ENCODE data around the gene TRIM5. TPM values are rescaled to one million over a fixed set of nuclear protein-coding genes. Genes with fewer than 3 reads are reported as not detected.
A peak's percentile ranks its signal among the peaks of the same experiment; 100 is the strongest.

TRIM5 gene, protein sequence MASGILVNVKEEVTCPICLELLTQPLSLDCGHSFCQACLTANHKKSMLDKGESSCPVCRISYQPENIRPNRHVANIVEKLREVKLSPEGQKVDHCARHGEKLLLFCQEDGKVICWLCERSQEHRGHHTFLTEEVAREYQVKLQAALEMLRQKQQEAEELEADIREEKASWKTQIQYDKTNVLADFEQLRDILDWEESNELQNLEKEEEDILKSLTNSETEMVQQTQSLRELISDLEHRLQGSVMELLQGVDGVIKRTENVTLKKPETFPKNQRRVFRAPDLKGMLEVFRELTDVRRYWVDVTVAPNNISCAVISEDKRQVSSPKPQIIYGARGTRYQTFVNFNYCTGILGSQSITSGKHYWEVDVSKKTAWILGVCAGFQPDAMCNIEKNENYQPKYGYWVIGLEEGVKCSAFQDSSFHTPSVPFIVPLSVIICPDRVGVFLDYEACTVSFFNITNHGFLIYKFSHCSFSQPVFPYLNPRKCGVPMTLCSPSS
- total RNA-seq = 10 to 100 TPM in 3 of 4 donors, 1 to 10 TPM in 1; 8.9 to 21.4 (median 14.9) TPM

DNA sequence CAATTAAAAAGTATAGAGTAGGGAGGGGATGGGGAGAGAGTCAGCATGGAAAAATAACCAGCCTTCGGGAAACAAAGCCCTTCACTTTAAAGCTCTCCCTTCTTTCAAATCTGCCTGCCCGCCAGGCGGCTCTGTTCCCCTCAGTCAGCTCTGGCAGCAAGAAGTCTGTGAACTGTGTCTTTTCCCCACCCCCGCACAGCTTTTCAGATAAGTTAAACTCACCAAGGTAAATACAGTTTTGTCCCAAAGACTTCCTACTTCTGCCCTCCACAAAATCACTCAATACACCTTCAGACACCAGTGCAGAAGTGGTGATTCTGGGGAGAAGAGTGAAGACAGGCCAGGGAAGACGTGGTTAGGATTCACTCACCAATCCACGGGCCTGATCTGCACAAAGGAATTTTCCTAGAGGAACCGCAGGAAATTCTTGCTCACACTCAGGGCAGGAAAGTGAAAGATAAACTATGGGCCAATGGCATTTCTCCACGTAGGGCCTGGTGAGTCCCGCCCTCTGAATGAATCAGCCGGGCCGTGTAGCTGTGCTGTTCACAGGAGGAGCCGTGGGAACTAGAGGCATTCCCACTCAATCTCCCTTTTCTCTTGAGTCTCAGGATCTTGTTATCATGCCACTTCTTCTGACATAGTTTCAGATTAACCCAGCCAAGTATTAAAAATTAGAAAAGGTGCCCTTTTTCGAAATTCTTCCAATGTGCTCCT is at the start of gene TRIM5:
Gene TRIM5 (minus strand): TSS at position 429 of the 717 bp plus-strand sequence. CDS start 4,897 bp downstream, outside the sequence.
- ATAC-seq = peak; percentile 97
- H3K4me1 ChIP-seq = peaks cover 4 to 44% (median 8%) of the 10 kb centered on the region in 3 donors
- peak within 1 kb of the TSS; percentile 85 to 99 (median 96) for H3K27ac ChIP-seq
- TF ChIP-seq POLR2AphosphoS5 (IDR thresholded peaks at IDR 0.05) (peak; percentile 67), POLR2A (IDR thresholded peaks at IDR 0.05) (peak in 1 of 2 donors; percentile 15), EP300 (IDR thresholded peaks at IDR 0.05) (no peak)
- TF ChIP-seq, protein P1, sequence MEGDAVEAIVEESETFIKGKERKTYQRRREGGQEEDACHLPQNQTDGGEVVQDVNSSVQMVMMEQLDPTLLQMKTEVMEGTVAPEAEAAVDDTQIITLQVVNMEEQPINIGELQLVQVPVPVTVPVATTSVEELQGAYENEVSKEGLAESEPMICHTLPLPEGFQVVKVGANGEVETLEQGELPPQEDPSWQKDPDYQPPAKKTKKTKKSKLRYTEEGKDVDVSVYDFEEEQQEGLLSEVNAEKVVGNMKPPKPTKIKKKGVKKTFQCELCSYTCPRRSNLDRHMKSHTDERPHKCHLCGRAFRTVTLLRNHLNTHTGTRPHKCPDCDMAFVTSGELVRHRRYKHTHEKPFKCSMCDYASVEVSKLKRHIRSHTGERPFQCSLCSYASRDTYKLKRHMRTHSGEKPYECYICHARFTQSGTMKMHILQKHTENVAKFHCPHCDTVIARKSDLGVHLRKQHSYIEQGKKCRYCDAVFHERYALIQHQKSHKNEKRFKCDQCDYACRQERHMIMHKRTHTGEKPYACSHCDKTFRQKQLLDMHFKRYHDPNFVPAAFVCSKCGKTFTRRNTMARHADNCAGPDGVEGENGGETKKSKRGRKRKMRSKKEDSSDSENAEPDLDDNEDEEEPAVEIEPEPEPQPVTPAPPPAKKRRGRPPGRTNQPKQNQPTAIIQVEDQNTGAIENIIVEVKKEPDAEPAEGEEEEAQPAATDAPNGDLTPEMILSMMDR (IDR thresholded peaks at IDR 0.05) = peak; percentile 36 to 76 (median 64)
- H3K9me3 ChIP-seq = no peaks in the 10 kb centered on the region
- H3K36me3 ChIP-seq = peaks cover 0 to 5% of the 10 kb centered on the region in 2 donors
- H3K4me3 ChIP-seq = peak within 1 kb of the TSS; percentile 52 to 69
- 1 to 4% methylated on average over 12 to 13 of the region's 13 CpGs for WGBS, 2 donors (ENCODE audit: low coverage in 1 of 2)
- no peaks in the 10 kb centered on the region for H3K27me3 ChIP-seq

GRCh38 chr11:5727691-5728090 is 42.8 kb upstream of the TRIM5 start:
- TF ChIP-seq POLR2A (IDR thresholded peaks at IDR 0.05) (no peak), EP300 (IDR thresholded peaks at IDR 0.05) (no peak), POLR2AphosphoS5 (IDR thresholded peaks at IDR 0.05) (no peak)
- TF ChIP-seq, protein P1 (IDR thresholded peaks at IDR 0.05) = no peak
- no peaks in the 10 kb centered on the region for H3K4me1 ChIP-seq
- H3K4me3 ChIP-seq = no peak overlapping the region
- no peak overlapping the region for H3K27ac ChIP-seq
- ATAC-seq = no peak
- WGBS, 2 donors (ENCODE audit: low coverage in 1 of 2) = 100% methylated on average over 1 of the region's 1 CpG
- no peaks in the 10 kb centered on the region for H3K27me3 ChIP-seq
- no peaks in the 10 kb centered on the region for H3K36me3 ChIP-seq
- no peaks in the 10 kb centered on the region for H3K9me3 ChIP-seq

- Histone ChIP-seq H3K4me3 (no peak overlapping the region), H3K27ac (no peak overlapping the region), H3K4me1 (no peaks in the 10 kb centered on the region), H3K27me3 (no peaks in the 10 kb centered on the region), H3K36me3 (no peaks in the 10 kb centered on the region), H3K9me3 (no peaks in the 10 kb centered on the region)
- no peak for ATAC-seq
- TF ChIP-seq POLR2A (IDR thresholded peaks at IDR 0.05) (no peak), POLR2AphosphoS5 (IDR thresholded peaks at IDR 0.05) (no peak), EP300 (IDR thresholded peaks at IDR 0.05) (no peak)
- TF ChIP-seq, protein P1 (IDR thresholded peaks at IDR 0.05) = no peak
- 100% methylated on average over 1 of the region's 1 CpG; no CpG with 5 or more reads in 1 of the 2 donors for WGBS, 2 donors (ENCODE audit: low coverage in 1 of 2)
Observed at GRCh38 chr11:5726351-5726750, 41.5 kb upstream of the TRIM5 start.

DNA sequence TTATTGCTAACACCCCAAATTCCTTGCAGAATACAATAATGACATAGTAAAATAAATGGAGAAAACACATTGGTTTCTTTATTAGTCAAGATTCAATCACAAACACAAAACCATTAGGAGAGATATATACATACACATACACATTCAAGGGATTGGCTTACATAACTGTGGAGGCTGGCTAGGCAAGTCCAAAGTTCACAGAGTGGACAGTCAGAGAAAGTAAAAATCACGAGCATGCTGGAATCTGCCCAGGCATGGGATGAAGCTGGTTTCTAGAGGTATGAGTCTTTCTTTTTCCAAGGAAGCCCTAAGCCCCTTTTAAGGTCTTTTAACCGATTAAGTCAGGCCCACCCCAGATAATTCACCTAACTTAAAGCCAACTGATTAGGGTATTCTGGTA is 37.7 kb upstream of the TRIM5 start:
- H3K27ac ChIP-seq = no peak overlapping the region
- ATAC-seq = no peak
- 75% methylated on average over 2 of the region's 2 CpGs for WGBS, 2 donors (ENCODE audit: low coverage in 1 of 2)

More for the DNA sequence above, 37.7 kb upstream of the TRIM5 start:
- Histone ChIP-seq H3K27me3 (no peaks in the 10 kb centered on the region), H3K36me3 (no peaks in the 10 kb centered on the region), H3K9me3 (no peaks in the 10 kb centered on the region), H3K4me1 (no peaks in the 10 kb centered on the region), H3K4me3 (no peak overlapping the region)
- TF ChIP-seq EP300 (IDR thresholded peaks at IDR 0.05) = no peak
- TF ChIP-seq POLR2AphosphoS5 (IDR thresholded peaks at IDR 0.05) = no peak
- TF ChIP-seq, protein P1 (IDR thresholded peaks at IDR 0.05) = no peak
- no peak for TF ChIP-seq POLR2A (IDR thresholded peaks at IDR 0.05)

All from gastroesophageal sphincter (tissue), 4 donors.